Activated naive CD8-positive, alpha-beta T cell (primary cell): ENCODE results near the gene DPF3.

Experiments
- H3K27ac Mint-ChIP-seq: one replicate; pipeline ENCODE4 v1.8.0; 2021; ENCODE audit warnings: mixed read lengths
- H3K27me3 Mint-ChIP-seq: one replicate; pipeline ENCODE4 v1.8.0; 2021; ENCODE audit warnings: mixed read lengths
- H3K36me3 Mint-ChIP-seq: one replicate; pipeline ENCODE4 v1.8.0; 2021; ENCODE audit warnings: mixed read lengths
- H3K4me1 Mint-ChIP-seq: one replicate; pipeline ENCODE4 v1.8.0; 2021; ENCODE audit warnings: low read depth, mixed read lengths
- H3K4me3 Mint-ChIP-seq: one replicate; pipeline ENCODE4 v1.8.0; 2021; ENCODE audit warnings: mild to moderate bottlenecking, mixed read lengths
- H3K9me3 Mint-ChIP-seq: one replicate; pipeline ENCODE4 v1.8.0; 2021; ENCODE audit warnings: low read depth, mixed read lengths

DPF3 gene

DNA sequence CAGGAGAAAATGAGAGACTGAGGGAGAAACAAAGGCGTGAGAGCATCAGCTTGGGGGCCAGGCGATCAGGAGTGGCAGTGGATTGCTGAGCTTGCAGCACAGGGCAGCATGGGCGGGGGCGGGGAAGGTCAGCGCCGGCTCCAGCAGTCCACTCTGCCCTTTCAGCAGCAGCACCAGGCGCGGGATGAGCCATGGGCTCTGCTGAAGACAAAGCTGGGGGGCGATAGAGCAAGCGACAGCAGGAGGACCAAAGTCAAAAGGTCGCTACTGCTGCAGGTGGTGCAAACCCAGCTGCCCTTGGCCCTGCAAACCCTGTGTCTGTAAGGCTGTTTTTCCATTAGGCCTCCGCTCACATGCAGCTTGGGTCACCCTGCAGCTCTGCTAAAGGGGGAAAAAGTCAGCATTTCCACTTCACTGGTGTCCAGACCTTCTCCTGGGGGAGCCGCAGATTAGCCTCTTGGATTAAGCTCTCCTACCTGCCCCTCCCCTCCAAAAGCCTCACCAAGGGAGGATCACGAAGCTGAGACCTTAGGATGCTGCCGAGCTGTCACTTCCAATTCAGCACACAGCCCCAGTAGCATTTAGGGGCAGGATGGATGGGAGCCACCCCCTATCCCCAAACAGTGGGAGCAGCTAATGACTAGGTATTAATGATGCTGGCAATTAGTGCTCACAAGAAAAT, 204.8 kb downstream of the DPF3 start:
- Mint-ChIP-seq H3K27ac (no peak overlapping the region), H3K4me3 (no peak overlapping the region), H3K36me3 (peaks cover 6% of the 10 kb centered on the region), H3K9me3 (peaks cover 2% of the 10 kb centered on the region), H3K4me1 (no peaks in the 10 kb centered on the region), H3K27me3 (no peaks in the 10 kb centered on the region)

DNA sequence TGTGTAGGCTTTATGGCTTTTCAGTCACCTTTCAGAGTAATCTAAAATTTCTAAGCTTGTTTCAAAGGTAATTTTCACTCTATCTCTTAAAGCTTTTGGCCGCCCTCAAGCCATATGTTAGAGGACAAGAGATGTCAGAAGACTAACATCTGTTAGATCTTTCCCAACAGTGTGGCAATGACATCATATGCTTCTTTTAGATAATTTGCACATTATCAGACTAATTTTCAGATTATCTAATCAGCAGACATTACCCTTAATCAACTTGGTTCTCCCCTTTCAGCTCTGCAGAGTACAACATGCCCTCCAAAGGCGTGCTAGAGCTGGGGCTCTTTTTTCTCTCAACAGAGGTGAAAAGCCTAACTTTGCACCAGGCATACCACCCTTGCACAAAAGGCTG, 207.1 kb downstream of the DPF3 start:
- no peaks in the 10 kb centered on the region for H3K27me3 Mint-ChIP-seq
- peaks cover 4% of the 10 kb centered on the region for H3K36me3 Mint-ChIP-seq
- peaks cover 2% of the 10 kb centered on the region for H3K9me3 Mint-ChIP-seq
- H3K4me3 Mint-ChIP-seq = no peak overlapping the region
- H3K27ac Mint-ChIP-seq = no peak overlapping the region
- H3K4me1 Mint-ChIP-seq = no peaks in the 10 kb centered on the region

DNA sequence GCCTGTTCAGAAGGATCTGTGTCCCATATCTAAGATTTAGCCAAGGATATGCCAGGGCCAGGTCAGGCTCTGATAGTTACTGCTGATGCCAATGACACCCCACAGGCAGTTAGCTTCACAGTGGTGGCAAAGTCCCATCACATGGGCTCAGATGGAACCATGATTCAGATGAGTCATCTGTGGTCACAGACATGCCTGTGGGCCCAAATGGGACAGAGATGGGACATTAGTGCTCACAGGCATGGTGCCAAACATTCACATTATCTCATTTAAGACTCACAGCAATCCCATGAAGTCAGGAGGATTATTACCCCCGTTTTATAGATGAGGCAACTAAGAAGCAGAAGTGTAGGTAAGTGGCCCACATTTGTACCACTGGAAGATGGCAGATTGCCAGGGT, 207.8 kb downstream of the DPF3 start:
- H3K4me3 Mint-ChIP-seq = no peak overlapping the region
- H3K36me3 Mint-ChIP-seq = peaks cover 4% of the 10 kb centered on the region
- no peaks in the 10 kb centered on the region for H3K4me1 Mint-ChIP-seq
- no peak overlapping the region for H3K27ac Mint-ChIP-seq
- H3K27me3 Mint-ChIP-seq = no peaks in the 10 kb centered on the region
- peaks cover 2% of the 10 kb centered on the region for H3K9me3 Mint-ChIP-seq

DNA sequence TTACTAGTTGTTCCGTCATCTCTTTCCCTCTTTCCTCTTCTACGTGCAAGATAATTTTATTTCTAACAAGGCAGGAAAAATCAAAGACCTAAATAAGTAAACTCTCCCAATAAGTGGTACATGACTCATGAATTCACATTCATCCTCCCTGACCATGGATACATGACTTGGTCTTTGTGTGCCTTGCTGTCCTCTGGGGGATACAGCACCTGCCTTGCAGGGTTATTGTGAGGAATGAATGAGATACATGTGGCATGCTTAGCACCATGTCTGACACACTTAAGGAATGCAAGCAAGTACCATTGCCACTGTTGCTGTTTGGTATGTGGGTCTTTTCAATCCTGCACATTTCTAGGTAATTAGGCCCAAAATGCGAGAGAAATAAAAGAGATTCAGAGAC, 208.4 kb downstream of the DPF3 start:
- no peaks in the 10 kb centered on the region for H3K27me3 Mint-ChIP-seq
- H3K4me1 Mint-ChIP-seq = no peaks in the 10 kb centered on the region
- H3K36me3 Mint-ChIP-seq = peaks cover 4% of the 10 kb centered on the region
- H3K4me3 Mint-ChIP-seq = no peak overlapping the region
- peaks cover 2% of the 10 kb centered on the region for H3K9me3 Mint-ChIP-seq
- no peak overlapping the region for H3K27ac Mint-ChIP-seq

DNA sequence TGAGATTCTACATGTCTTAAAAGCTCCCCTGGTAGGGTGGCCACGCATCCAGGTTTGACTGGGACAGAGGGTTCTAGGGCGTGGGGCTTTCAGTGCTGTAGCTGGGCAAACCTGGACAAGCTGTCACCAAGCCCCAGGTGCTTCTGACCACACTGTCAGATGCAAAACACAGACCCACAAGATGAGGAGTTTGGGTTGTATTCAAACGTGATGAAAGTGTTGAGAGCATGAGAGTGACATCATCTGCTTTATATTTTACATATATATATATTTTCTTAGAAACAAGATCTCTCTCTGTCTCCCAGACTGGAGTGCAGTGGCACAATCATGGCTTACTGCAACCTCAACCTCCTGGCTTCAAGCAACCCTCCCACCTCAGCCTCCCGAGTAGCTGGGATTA, 210.1 kb downstream of the DPF3 start:
- H3K9me3 Mint-ChIP-seq = peaks cover 2% of the 10 kb centered on the region
- no peak overlapping the region for H3K4me3 Mint-ChIP-seq
- no peaks in the 10 kb centered on the region for H3K4me1 Mint-ChIP-seq
- no peak overlapping the region for H3K27ac Mint-ChIP-seq
- peaks cover 4% of the 10 kb centered on the region for H3K36me3 Mint-ChIP-seq
- no peaks in the 10 kb centered on the region for H3K27me3 Mint-ChIP-seq

DNA sequence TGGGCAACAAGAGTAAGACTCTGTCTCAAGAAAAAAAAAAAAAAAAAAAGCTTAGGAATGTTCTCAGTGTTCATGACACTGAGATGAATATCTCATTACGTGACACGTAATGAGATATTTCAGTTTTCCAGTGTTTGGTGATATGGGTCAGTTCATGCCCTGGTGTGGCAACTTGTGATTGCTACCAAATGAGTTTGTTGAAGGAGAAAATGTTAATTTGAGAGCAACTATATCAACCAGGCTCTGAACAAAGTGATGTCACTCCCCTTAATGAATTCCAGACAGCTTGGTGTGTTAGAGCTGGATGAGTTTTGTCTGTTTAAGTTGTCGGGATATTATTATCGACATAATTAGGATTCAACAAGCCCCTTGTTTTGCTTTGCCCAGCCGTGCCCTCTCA, 211.7 kb downstream of the DPF3 start:
- H3K36me3 Mint-ChIP-seq = peaks cover 10% of the 10 kb centered on the region
- H3K9me3 Mint-ChIP-seq = peaks cover 2% of the 10 kb centered on the region
- H3K27ac Mint-ChIP-seq = no peak overlapping the region
- no peaks in the 10 kb centered on the region for H3K4me1 Mint-ChIP-seq
- no peak overlapping the region for H3K4me3 Mint-ChIP-seq
- H3K27me3 Mint-ChIP-seq = no peaks in the 10 kb centered on the region

DNA sequence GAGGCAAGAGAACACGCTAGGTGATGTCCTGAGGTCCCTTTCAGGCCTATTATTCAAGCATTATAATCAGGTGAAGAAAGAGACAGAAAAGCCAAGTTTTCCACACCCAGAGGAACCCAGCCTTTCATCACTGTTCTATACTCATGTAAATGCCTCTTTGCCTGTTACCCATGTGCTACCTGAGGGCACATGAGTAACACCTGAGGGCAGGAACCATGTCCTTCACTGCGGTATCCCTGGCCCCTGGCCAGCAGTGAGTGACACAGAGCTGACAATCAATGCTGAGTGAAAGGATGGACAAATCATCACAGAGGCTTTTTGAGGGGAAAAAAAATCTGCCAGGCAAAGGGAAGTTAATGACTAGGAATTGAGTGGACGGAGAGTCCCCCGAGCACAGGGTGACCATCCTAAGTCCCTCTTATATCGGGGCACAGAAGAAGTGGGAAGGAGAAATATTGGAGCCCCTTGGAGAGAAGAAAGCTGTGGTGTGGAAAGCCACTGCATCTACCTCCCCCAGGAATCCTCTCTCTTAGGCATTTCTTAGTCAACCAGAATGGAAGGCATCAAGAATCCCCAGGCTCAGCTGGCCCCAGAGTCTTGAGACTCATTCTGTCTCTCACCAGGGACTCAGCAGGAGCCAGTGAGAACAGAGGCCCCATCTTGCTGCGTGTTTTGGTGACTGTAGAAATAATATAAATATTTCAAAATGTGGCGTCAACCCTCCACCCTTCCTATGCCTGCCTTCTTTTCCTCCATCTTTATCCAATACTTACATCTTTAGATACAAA, 212.9 kb downstream of the DPF3 start:
- H3K27ac Mint-ChIP-seq = no peak overlapping the region
- no peaks in the 10 kb centered on the region for H3K27me3 Mint-ChIP-seq
- H3K4me3 Mint-ChIP-seq = no peak overlapping the region
- H3K36me3 Mint-ChIP-seq = peaks cover 10% of the 10 kb centered on the region
- no peaks in the 10 kb centered on the region for H3K4me1 Mint-ChIP-seq
- peaks cover 2% of the 10 kb centered on the region for H3K9me3 Mint-ChIP-seq

DNA sequence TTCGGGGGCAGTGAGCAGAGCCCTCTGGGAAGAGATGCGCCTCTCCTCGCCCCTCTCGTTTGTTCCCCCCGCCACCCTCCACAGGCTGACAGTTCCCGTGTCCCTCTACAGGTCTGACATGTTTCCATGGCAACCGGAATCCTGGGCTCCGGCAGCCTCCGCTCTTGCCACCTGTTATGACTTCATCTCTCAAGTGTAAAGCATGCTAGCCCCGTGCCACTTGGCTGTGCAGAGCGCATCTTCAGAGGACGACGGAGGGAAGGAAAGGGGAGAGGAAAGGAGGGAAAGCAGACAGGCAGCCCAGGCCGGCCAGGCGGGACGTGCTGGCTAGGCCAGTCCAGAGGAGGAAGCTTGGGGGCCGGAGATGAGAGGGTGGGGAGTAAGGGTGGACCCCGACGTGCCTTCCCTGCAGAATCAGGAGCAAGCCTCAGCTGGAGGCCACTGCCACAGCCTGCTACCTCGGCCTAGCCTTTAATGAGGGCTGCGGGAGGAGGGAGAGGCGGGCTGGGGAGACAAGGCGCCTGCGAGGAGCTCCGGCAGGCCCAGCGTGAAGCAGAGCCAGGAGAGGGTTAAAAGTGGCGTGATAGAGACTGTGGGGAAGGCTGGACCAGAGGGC, 214.3 kb downstream of the DPF3 start:
- H3K9me3 Mint-ChIP-seq = no peaks in the 10 kb centered on the region
- no peaks in the 10 kb centered on the region for H3K4me1 Mint-ChIP-seq
- H3K4me3 Mint-ChIP-seq = no peak overlapping the region
- H3K36me3 Mint-ChIP-seq = peaks cover 6% of the 10 kb centered on the region
- no peaks in the 10 kb centered on the region for H3K27me3 Mint-ChIP-seq
- H3K27ac Mint-ChIP-seq = no peak overlapping the region

DNA sequence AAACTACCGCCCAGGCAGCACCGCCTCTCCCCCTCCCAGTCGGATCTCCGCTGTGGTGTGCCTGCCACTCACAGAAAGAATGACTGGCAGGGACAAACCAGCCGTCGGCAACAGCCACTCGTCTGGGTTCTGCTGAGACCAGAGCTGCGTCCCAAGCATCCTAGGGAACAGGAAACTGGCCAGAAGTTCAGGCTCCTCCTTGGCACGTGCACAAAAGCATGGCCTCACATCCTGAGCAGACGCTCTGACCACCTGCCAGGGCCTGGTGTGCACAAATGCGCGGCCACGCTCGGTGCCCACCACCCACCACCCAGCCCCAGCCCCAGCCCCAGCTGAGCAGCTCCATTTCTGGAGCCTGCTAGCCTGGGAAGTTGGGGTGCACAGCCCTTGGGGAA, 214.8 kb downstream of the DPF3 start:
- H3K27me3 Mint-ChIP-seq = no peaks in the 10 kb centered on the region
- no peak overlapping the region for H3K27ac Mint-ChIP-seq
- no peaks in the 10 kb centered on the region for H3K9me3 Mint-ChIP-seq
- H3K4me1 Mint-ChIP-seq = no peaks in the 10 kb centered on the region
- peaks cover 6% of the 10 kb centered on the region for H3K36me3 Mint-ChIP-seq
- H3K4me3 Mint-ChIP-seq = no peak overlapping the region

DNA sequence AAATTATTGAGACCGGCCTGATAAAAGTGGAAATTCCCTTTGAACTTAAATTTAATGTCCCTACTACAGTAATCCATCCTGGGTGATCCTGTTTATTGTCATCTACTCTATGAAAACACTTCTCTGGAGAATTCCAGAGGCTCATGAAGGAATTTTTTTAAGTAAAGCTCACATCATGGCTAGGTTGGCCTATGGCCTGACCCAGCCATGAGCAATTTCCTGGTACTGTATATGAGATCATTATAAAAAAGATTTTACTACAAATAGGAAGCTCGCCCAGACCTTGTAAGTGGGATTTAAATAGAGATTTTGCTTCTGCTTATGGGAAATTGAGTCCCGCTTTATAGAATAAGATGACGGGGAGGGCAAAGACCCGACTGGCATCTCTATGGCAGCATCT, 215.5 kb downstream of the DPF3 start:
- peaks cover 6% of the 10 kb centered on the region for H3K36me3 Mint-ChIP-seq
- no peaks in the 10 kb centered on the region for H3K4me1 Mint-ChIP-seq
- H3K27me3 Mint-ChIP-seq = no peaks in the 10 kb centered on the region
- no peak overlapping the region for H3K27ac Mint-ChIP-seq
- no peaks in the 10 kb centered on the region for H3K9me3 Mint-ChIP-seq
- H3K4me3 Mint-ChIP-seq = no peak overlapping the region

DNA sequence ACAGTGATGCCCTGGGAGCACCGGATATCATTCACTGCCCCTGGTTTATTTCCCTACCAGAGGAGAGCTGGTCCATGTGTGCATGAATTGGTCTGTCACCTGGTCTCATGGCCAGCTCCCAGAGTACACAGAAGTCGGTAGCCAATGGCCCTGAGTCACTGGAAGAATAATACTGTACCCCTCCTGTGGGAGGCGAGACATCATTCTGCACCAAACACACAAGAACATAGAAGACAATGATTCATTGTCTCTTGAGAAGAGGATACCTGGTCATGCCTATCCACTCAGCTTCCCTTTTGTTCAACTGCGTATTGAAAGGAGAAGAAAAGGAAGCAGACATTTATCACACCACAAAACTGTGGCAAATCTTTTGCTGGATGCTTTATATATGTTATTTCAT, 216.2 kb downstream of the DPF3 start:
- Mint-ChIP-seq H3K4me1 (no peaks in the 10 kb centered on the region), H3K4me3 (no peak overlapping the region), H3K27me3 (no peaks in the 10 kb centered on the region)

DNA sequence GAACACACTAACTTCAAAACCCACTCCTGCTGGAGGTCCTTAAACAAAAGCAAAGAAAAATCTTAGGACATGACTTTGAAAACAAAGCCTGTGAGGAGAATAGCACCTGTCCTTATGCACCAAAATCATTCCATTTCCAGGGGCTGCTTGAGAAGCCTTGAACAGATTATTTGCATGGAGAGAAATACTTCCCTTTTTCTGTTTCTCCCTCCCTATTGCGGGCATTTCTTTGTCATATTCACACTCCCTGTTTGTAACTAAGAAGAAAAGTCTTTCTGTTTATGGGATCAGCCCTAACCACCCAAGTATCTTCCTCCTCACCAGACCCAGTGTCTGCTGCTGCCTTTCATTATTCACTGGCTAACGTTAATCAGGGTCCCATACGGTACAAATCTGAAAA, 218.8 kb downstream of the DPF3 start:
- peaks cover 3% of the 10 kb centered on the region for H3K27me3 Mint-ChIP-seq
- H3K36me3 Mint-ChIP-seq = peaks cover 6% of the 10 kb centered on the region
- H3K9me3 Mint-ChIP-seq = no peaks in the 10 kb centered on the region
- H3K4me3 Mint-ChIP-seq = no peak overlapping the region
- no peak overlapping the region for H3K27ac Mint-ChIP-seq
- H3K4me1 Mint-ChIP-seq = no peaks in the 10 kb centered on the region

More for the DNA sequence above, 216.2 kb downstream of the DPF3 start:
- no peak overlapping the region for H3K27ac Mint-ChIP-seq
- peaks cover 6% of the 10 kb centered on the region for H3K36me3 Mint-ChIP-seq
- H3K9me3 Mint-ChIP-seq = no peaks in the 10 kb centered on the region

DNA sequence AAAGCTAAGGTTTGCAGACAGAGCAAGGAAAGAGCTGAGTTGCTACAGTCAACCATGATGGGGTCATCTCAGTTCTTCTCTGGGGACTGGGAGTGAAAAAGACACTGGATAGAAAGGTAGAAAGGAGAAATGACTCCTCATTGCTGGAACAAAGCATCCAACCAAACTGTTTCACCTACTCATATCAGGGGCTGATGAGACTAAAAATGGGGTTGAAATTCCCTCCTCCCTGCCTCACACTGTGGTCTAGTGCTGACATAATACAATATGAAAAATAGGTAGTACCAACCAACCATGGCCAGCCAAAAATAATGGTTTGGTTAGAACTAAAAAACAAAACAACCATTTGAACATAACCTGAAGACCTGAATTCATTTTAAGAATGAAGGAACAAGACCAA, 220.7 kb downstream of the DPF3 start:
- no peaks in the 10 kb centered on the region for H3K4me1 Mint-ChIP-seq
- no peak overlapping the region for H3K4me3 Mint-ChIP-seq
- H3K9me3 Mint-ChIP-seq = no peaks in the 10 kb centered on the region
- peaks cover 3% of the 10 kb centered on the region for H3K36me3 Mint-ChIP-seq
- H3K27me3 Mint-ChIP-seq = peaks cover 4% of the 10 kb centered on the region
- no peak overlapping the region for H3K27ac Mint-ChIP-seq

DNA sequence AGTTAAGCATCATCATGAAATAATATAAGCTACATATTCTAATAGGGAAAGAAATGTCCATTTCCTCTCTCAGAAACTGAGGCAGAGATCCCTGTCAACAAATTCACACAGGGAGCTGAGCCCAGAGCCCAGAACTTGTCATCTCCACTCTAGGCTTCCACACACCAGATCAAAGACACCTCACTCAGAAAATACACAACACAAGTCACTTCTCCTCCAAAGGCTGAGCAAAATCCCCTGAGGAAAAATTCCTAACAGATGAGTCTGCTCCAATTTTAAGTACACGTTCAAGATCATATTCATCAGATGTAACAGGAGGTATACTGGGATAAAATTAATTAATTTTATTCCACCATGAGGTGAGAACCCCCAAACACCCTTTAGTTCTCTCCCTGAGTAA, 227.3 kb downstream of the DPF3 start:
- no peaks in the 10 kb centered on the region for H3K4me1 Mint-ChIP-seq
- H3K27me3 Mint-ChIP-seq = peaks cover 3% of the 10 kb centered on the region
- H3K4me3 Mint-ChIP-seq = no peak overlapping the region
- peaks cover 2% of the 10 kb centered on the region for H3K36me3 Mint-ChIP-seq
- H3K9me3 Mint-ChIP-seq = no peaks in the 10 kb centered on the region
- no peak overlapping the region for H3K27ac Mint-ChIP-seq

DNA sequence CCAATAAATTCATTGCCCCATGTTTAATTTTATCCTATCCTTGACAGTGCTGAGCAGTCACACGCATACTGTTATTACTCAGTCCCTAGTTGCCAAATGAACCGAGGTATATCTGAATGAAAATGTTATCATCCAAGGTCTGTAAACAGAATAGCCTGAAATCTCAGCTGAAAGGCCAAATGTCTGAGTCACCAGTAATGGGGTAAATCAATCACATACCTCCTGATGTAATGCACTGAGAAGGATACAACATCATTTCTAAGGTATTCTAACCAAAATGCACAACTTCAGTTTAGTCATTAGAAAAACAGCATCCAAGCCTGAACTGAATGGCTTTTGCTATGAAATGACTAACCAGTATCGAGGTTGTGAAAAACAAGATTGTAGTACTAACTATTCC, 228.6 kb downstream of the DPF3 start:
- Mint-ChIP-seq H3K4me1 (peaks cover 3% of the 10 kb centered on the region), H3K27ac (no peak overlapping the region), H3K4me3 (no peak overlapping the region), H3K9me3 (no peaks in the 10 kb centered on the region), H3K36me3 (peaks cover 2% of the 10 kb centered on the region), H3K27me3 (peaks cover 1% of the 10 kb centered on the region)
